PC-9 (cell line): ENCODE data around the gene RPTOR.

Experiments
- EZH2 ChIP-seq: fragments of 200-600 bp; sonication (generic); IDR thresholded peaks from 2 replicates; pipeline ENCODE4 v1.8.0; 2017; ENCODE audit warnings: antibody characterized with exemption, low read depth
- TF ChIP-seq, protein P1 (sequence below): fragments of 200-600 bp; sonication (generic); conservative IDR thresholded peaks from 2 replicates; pipeline ENCODE4 v1.6.1; 2017; ENCODE audit warnings: mixed run types, antibody characterized with exemption, mild to moderate bottlenecking, moderate library complexity

GRCh38 chr17:80964859-80965580 lies 420.4 kb downstream of the RPTOR start:
- TF ChIP-seq, protein P1, sequence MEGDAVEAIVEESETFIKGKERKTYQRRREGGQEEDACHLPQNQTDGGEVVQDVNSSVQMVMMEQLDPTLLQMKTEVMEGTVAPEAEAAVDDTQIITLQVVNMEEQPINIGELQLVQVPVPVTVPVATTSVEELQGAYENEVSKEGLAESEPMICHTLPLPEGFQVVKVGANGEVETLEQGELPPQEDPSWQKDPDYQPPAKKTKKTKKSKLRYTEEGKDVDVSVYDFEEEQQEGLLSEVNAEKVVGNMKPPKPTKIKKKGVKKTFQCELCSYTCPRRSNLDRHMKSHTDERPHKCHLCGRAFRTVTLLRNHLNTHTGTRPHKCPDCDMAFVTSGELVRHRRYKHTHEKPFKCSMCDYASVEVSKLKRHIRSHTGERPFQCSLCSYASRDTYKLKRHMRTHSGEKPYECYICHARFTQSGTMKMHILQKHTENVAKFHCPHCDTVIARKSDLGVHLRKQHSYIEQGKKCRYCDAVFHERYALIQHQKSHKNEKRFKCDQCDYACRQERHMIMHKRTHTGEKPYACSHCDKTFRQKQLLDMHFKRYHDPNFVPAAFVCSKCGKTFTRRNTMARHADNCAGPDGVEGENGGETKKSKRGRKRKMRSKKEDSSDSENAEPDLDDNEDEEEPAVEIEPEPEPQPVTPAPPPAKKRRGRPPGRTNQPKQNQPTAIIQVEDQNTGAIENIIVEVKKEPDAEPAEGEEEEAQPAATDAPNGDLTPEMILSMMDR: no peak
- no peak for TF ChIP-seq EZH2
